Activated T-cell treated with anti-CD3 and anti-CD28 coated beads for 24 hours (primary cell): ENCODE results near the gene B3GLCT.
"Not testable (repeated sequence)": the region's sequence is repeated elsewhere in the genome, so short reads cannot be mapped to it uniquely, and the experiment has no call there.

Experiments used
- DNase-seq: peaks from one replicate; pipeline ENCODE4 v3.0.0-alpha.2; 2020; ENCODE audit warnings: low read depth

B3GLCT gene

GRCh38 chr13:31184451-31184850 is 15.3 kb upstream of the B3GLCT start:
- DNase-seq, result no peak

GRCh38 chr13:31184981-31185645 is 14.7 kb upstream of the B3GLCT start:
- no peak for DNase-seq

DNA sequence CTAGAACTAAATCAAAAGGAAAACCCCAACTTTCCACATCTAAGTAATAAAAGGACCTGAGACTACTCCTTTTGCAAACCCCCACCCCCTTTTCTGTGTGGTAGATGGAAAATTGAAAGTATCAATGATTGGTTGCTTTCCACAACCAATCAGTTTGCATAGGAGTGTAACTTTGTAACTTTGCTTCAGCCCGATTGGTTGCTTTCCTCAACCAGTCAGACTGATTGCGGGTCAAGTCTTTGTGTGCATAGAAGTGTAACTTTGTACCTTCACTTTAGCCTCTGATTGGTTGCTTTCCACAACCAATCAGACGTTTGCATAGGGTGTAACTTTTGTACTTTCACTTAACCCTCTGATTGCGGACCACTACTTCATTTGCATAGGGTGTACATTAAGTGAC is 8.0 kb upstream of the B3GLCT start:
- no peak for DNase-seq

DNA sequence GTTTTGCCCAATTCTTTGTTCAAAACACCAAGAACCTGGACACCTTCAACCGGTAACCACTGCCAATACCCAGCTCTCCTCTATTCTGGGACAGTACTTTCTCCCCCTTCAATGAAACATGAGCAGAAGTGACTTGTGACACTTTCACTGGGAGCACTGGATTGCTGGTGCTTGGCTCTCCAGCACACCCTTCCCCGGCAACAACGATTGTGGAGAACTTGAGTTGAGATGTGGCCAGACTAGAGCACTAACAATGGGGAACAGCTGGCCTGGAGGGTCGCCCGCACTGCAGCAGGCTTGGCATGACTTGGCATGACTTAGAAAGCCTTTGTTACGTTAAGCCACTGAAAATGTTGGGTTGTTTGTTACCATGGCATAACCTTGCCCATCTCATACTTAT is 7.5 kb upstream of the B3GLCT start:
- no peak for DNase-seq

DNA sequence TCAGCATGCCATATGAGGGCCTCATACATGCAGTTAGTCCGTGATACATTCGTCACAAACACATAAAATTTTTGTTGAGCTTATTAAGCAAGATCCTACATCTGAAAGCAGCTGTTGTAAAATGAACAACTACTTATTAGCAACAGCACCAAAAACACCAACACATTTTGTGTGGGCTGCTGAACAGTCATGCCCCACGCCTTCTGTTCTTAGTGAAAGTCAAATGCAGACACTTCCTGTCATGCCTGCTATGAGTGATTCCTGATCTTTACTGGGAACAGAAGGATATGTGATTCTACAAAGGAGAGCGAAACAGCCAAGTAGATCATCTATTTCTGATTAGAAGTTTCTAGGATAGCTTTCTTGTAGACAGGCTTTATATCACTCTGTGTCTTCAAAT is 4.2 kb upstream of the B3GLCT start:
- DNase-seq, result no peak

- no peak for DNase-seq
Measured at GRCh38 chr13:31196992-31197391, 2.8 kb upstream of the B3GLCT start.

GRCh38 chr13:31198519-31198918 is 1.3 kb upstream of the B3GLCT start:
- DNase-seq, result no peak

GRCh38 chr13:31199527-31199848 is 287 bp upstream of the B3GLCT start:
- DNase-seq, result no peak

DNA sequence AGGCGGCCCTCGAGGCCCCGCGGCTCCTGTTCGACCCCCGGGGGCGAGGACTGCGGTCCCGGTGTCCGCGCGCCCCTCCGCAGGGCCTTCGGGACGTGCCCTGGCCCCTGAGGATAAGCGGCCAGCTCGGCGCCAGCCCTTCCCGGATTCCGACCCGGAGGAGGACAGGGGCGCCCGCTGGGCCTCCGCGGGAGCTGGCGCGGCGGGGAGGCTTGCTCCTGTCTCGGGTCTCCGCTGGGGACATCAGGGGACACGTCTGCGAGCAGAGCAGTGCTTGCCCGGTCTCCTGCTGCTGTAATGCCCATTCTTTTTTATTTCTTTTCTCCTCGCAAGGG is 829 bp downstream of the B3GLCT start:
- peak; percentile 20 for DNase-seq

- no peak for DNase-seq
Measured at GRCh38 chr13:31201341-31202031, 1.7 kb downstream of the B3GLCT start.

GRCh38 chr13:31204592-31204991 is 4.8 kb downstream of the B3GLCT start:
- DNase-seq, result no peak

GRCh38 chr13:31207661-31208552 is 8.1 kb downstream of the B3GLCT start:
- no peak for DNase-seq

- DNase-seq, result no peak
Measured at GRCh38 chr13:31208559-31209122, 8.9 kb downstream of the B3GLCT start.

DNA sequence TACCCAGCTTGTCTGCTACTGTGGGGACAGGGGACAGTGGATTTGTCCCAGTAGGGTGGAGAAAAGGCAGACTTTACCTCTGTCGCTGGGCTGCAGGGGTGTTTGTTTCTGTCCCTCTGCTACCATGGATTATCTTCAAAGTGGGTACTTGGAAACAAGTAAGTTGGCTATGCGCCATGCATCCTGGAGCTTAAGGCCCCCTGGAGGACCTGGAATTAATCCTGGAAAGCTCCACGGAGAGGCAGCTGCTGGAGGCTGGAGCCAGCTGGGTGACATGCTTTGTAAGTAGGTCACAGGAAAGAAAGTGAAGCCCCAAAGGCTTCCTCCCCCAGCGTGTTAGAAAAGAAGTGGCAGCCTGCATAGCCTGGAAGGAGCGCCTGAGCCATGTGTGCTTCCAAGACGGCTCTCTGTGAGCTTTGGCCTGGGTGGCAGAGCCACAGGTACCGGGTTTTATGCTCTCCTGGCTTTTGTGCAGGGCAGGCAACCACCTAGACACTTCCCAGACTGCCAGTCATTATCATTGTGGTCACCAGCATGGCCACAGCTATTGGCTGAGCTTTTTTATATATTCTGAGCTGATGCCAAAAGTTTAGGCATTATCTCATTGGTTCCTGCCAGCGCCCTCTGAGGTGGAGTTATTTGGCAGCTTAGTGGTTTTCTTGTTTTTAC is 9.5 kb downstream of the B3GLCT start:
- no peak for DNase-seq

GRCh38 chr13:31209841-31210210 is 10.1 kb downstream of the B3GLCT start:
- no peak for DNase-seq

DNA sequence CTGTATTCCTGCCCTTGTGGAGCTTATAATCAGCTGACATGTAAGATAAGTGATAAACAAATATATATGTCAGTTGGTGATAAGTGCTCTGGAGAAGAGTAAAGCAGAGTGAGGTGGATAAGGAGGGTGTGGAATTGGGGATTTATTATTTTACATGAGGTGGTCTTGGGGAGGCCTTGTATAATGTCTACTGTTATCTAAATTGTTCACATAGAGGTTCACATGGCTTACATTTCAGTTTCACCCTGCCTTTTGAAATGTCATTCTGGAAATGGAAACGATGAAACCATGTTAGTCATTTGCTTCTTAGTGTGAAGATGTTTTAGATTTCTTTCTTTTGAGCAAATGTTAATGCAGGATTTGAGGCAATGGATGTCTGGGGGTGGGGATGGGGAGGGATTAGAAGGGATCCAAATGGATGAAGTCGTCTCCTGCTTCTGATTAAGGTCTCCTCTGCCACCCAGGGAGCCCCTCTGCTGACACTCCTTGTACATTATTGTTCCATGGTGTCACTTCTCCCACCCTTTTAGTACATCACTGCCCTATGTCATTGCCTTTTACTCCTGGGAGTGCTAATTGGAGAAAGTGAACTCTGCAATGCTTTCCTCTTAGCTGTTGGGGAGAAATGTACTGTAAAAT is 14.0 kb downstream of the B3GLCT start:
- no peak for DNase-seq

GRCh38 chr13:31214435-31214834 is 14.7 kb downstream of the B3GLCT start:
- DNase-seq, result no peak

GRCh38 chr13:31216916-31217315 is 17.1 kb downstream of the B3GLCT start:
- not testable (repeated sequence) for DNase-seq

GRCh38 chr13:31219909-31220598 is 20.3 kb downstream of the B3GLCT start:
- no peak for DNase-seq

DNA sequence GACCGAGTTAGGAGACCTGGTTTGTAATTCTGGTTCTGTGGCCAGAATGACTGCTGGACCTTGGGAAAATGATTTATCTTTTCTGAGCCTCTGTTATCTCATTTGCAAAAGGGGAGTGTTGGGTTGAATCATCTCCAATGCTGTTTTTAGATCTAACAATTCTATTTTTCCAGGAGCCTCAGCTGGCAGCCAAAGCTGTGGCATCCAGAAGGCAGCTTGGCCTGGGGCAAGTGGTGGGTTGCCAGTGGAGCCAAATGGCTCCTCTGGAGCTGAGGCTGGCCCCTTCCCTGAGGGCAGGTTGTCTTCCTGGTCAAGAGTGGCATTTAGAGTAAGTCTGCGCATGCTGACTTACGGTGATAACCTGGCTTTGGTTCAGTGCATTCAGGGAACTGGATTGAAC is 21.3 kb downstream of the B3GLCT start:
- no peak for DNase-seq

GRCh38 chr13:31223215-31223614 is 23.4 kb downstream of the B3GLCT start:
- DNase-seq, result no peak
